Kidney epithelial cell (primary cell): ENCODE results near the gene PASK. TPM values are rescaled to one million over a fixed set of nuclear protein-coding genes. Genes with fewer than 3 reads are reported as not detected.

Experiments
- DNase-seq: peaks from one replicate; pipeline ENCODE4 v3.0.0-alpha.2; 2010; ENCODE audit warnings: low read depth
- H3K27me3 ChIP-seq: 2 replicates; pipeline ENCODE4 v1.6.0; 2011; ENCODE audit warnings: low read length; ENCODE audit not compliant: control insufficient read depth, insufficient read depth
- H3K36me3 ChIP-seq: 2 replicates; pipeline ENCODE4 v1.5.1; 2011; ENCODE audit warnings: low read length; ENCODE audit not compliant: control insufficient read depth, insufficient read depth
- H3K4me3 ChIP-seq: 2 replicates; pipeline ENCODE4 v1.5.1; 2011; ENCODE audit warnings: low read depth, mild to moderate bottlenecking, control low read depth, low read length
- CTCF ChIP-seq: IDR thresholded peaks from 2 replicates; pipeline ENCODE4 v1.5.1; 2011; ENCODE audit warnings: mild to moderate bottlenecking, moderate library complexity, low read length, control low read depth, inconsistent platforms; ENCODE audit not compliant: insufficient read depth, poor library complexity, severe bottlenecking
- total RNA-seq: library from RNA; depleted of rRNA; stranded (reverse); fragments of >200 nt; gene quantifications from 2 replicates; pipeline ENCODE4 v1.2.3, GENCODE V29; 2015

PASK gene
- total RNA-seq, 1 donor from 2014 or later, result 8.3 TPM

GRCh38 chr2:241112046-241112445 lies 37.2 kb downstream of the PASK start:
- TF ChIP-seq CTCF, result no peak
- Histone ChIP-seq H3K36me3 (no peaks in the 10 kb centered on the region), H3K4me3 (no peak overlapping the region), H3K27me3 (no peaks in the 10 kb centered on the region)
- no peak for DNase-seq

DNA sequence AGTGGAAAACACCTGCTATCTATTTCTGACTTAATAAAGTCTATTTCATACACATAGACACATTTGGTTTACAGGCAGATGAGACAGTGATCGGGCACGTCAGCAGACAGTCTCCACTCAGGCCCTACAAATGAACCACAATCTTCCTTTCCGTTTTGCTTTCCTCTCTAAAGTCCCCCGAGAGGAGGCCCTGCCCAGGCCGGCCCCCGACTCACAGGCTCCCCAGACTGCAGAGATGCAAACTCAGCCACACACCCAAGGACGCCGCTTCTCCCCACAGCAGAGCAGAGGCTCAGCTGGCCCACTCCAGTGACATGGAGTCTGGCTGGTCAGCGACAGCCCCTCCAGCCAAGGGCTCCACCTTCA lies 37.8 kb downstream of the PASK start:
- H3K4me3 ChIP-seq, result no peak overlapping the region
- no peaks in the 10 kb centered on the region for H3K27me3 ChIP-seq
- no peaks in the 10 kb centered on the region for H3K36me3 ChIP-seq
- no peak for TF ChIP-seq CTCF
- no peak for DNase-seq

- Histone ChIP-seq H3K36me3 (no peaks in the 10 kb centered on the region), H3K27me3 (no peaks in the 10 kb centered on the region), H3K4me3 (no peak overlapping the region)
- TF ChIP-seq CTCF, result no peak
- DNase-seq, result no peak
These were observed 38.4 kb downstream of the PASK start for GRCh38 chr2:241110607-241111439.

GRCh38 chr2:241110089-241110606 lies 39.1 kb downstream of the PASK start:
- DNase-seq, result no peak
- Histone ChIP-seq H3K4me3 (no peak overlapping the region), H3K27me3 (no peaks in the 10 kb centered on the region), H3K36me3 (no peaks in the 10 kb centered on the region)
- TF ChIP-seq CTCF, result no peak

DNA sequence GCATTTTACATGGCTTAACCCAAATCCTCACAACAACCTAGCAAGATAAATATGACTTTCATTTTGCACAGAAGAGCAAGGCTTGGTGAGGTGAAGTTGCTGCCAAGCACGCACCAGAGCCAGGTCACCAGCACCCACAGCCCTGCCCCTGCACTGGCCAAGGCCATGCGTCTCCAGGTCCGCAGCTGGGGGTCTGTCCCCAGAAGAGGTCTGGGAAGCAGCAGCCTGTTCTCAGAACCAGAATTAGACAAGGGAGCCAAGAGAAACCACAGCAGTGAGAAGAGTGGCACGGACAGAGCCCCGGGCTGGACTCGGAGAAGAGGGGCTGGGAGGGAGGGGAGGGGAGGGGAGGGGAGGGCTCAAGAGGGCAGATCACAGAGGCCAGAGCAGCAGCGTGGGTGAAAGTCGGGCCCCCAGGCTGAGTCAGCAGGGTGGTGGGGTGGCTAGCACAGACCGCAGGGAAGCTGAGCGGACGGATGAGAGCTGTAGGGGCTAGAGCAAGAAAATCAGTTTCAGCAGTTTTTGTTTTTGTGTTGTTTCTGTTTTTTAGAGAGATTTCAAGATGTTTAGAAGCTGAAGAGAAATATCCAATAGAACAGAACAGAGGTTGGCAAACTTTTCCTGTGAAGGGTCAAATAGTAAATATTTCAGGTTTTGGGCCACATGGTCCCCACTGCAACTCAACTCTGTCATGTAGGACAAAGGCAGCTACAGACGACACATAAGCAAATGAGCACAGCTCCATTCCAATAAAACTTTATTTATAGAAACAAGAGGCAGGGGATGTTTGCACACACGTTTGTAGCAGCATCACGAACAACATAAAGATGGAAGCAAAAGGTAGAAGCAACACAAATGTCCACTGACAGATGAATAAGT lies 39.8 kb downstream of the PASK start:
- no peaks in the 10 kb centered on the region for H3K36me3 ChIP-seq
- DNase-seq, result no peak
- no peak overlapping the region for H3K4me3 ChIP-seq
- H3K27me3 ChIP-seq, result no peaks in the 10 kb centered on the region
- TF ChIP-seq CTCF, result no peak
